ENCODE data around the gene CARNS1.

Gene CARNS1

DNA sequence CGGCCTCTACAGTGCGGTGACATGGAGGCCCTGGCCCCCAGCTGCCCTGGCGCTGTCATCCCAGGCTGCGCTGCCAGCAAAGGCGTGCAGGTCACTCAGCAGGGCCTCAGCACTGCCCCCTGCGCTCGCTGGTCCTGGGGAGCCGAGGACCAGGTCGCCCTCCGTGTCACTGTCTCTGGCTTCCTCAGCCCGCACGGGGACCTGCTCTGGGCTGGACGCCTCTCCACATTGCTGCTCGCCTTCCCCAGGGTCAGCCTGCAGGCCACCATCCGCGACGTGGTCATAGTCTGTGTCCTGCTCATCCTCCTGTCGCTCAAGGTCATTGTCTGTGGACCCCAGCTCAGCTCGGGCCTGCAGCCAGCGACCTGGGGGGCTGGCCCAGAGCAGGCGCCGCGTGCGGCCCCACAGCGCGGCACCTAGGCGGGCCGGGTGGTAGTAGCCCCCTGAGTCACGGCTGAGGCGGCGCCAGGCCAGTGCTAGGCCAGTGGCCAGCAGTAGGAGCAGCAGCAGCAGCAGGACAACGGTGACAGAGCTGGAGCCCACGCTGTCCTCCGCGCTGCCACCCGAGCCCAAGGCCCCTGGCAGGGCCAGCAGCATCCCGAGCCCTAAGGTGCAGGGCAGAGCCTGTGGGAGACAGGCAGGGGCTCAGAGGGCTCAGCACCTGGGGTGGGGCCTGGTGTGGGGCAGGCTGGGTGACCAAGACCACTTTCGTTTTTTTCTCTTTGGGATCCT, 20.4 kb downstream of the CARNS1 start:
- no peak for DNase-seq (ENCODE audit: low read depth)
- in situ Hi-C loops (cut with HindIII; ENCODE audit: low sequenced_read_pairs) = no loop called here
- TF ChIP-seq, protein P1, sequence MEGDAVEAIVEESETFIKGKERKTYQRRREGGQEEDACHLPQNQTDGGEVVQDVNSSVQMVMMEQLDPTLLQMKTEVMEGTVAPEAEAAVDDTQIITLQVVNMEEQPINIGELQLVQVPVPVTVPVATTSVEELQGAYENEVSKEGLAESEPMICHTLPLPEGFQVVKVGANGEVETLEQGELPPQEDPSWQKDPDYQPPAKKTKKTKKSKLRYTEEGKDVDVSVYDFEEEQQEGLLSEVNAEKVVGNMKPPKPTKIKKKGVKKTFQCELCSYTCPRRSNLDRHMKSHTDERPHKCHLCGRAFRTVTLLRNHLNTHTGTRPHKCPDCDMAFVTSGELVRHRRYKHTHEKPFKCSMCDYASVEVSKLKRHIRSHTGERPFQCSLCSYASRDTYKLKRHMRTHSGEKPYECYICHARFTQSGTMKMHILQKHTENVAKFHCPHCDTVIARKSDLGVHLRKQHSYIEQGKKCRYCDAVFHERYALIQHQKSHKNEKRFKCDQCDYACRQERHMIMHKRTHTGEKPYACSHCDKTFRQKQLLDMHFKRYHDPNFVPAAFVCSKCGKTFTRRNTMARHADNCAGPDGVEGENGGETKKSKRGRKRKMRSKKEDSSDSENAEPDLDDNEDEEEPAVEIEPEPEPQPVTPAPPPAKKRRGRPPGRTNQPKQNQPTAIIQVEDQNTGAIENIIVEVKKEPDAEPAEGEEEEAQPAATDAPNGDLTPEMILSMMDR (IDR thresholded peaks at IDR 0.05; ENCODE audit: low read depth, low read length, missing control alignments) = no peak
- H3K4me3 ChIP-seq (ENCODE audit: low read depth, low read length) = no peak overlapping the region

DNA sequence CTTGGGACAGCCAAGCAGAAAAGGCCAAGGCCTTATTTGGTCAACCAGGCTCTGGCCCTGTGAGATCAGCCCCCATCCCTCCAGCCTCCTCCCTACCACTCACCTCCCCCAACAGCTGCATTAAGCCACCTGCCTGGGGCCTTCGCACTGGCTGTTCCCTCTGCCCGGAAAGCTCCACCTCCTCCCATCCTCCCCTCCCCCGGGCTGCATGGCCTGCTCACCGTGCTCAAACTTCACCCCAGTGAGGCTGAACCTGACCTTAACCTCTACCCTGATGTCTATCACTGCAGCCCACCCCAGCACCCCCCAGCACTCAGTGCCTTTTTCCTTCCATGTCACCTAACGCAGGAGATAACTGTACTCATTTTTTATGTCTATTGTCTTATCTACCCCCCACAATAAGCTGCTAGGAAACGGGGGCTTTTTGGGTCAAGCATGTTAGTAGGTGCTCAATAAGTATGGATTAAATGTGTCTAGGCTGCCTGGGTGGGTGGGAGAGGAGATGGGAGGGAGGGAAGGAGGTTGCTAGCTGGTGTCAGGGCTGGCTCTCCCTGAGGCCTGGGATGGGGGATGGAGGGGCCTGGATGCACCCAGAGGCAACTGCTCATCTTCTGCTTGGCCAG, 21.1 kb downstream of the CARNS1 start:
- H3K4me3 ChIP-seq (ENCODE audit: low read depth, low read length) = no peak overlapping the region
- TF ChIP-seq, protein P1 (IDR thresholded peaks at IDR 0.05; ENCODE audit: low read depth, low read length, missing control alignments) = no peak
- no peak for DNase-seq (ENCODE audit: low read depth)
- in situ Hi-C loops (cut with HindIII; ENCODE audit: low sequenced_read_pairs) = no loop called here

DNA sequence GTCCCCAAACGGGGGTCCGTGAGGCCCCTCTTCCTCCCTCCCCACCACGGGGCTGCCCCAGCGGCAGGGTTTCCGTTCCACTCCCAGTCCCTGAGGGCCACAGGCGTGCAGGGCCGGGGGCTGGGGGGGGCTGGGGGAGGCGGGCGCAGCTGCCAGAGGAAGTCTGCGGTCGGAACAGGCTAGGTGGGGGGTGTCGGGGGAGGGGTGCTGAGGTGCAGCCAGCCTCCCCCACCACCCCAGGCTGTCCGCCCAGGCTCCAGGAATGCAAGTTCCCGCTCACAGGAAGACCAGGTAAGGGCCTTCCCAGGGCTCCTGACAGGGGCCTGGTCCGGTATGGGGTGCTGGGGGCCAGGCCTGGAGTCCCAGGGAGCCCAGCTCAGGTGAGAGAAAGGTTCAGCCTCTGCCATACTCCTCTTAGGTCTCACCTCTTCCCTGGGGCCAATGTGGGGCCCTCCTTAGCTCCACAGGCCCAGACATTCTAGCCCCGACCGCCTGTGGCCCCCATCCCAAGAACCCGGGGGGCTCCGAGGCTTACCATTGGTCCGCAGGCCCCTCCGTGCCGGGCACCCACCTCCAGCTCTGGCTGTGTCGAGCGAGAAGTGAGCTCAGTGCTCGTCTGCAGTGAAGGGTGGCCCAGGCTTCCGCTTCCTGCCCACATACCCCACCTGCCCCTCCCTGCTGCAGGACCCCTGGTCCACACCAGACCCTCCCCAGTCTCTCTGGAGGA, 21.8 kb downstream of the CARNS1 start, which contains the start of gene PTPRCAP:
Gene PTPRCAP (minus strand): TSS at position 601 of the 727 bp plus-strand sequence. CDS start 63 bp downstream, at position 538.
- no peak within 1 kb of the TSS for H3K4me3 ChIP-seq (ENCODE audit: low read depth, low read length)
- TF ChIP-seq, protein P1 (IDR thresholded peaks at IDR 0.05; ENCODE audit: low read depth, low read length, missing control alignments) = no peak
- in situ Hi-C loops (cut with HindIII; ENCODE audit: low sequenced_read_pairs) = no loop called here
- DNase-seq (ENCODE audit: low read depth) = no peak

DNA sequence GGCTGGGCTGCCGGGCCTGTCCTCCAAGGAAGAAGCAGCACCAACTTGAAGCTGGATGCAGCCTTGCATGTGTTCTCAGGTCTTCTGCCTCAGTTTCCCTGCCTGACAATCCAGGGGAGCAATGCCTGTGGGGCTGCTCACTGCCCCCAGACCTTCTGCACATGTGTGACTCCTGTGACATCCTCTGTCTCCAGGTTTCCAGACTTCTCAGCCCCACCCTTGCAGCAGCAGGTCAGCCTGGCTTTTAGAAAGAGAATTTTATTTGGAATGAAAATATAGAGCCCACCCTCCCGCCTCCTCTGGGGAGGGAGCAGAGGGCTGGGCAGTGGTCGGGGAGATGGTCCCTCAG, 22.3 kb downstream of the CARNS1 start:
- TF ChIP-seq, protein P1 (IDR thresholded peaks at IDR 0.05; ENCODE audit: low read depth, low read length, missing control alignments) = no peak
- in situ Hi-C loops (cut with HindIII; ENCODE audit: low sequenced_read_pairs) = no loop called here
- H3K4me3 ChIP-seq (ENCODE audit: low read depth, low read length) = no peak overlapping the region

DNA sequence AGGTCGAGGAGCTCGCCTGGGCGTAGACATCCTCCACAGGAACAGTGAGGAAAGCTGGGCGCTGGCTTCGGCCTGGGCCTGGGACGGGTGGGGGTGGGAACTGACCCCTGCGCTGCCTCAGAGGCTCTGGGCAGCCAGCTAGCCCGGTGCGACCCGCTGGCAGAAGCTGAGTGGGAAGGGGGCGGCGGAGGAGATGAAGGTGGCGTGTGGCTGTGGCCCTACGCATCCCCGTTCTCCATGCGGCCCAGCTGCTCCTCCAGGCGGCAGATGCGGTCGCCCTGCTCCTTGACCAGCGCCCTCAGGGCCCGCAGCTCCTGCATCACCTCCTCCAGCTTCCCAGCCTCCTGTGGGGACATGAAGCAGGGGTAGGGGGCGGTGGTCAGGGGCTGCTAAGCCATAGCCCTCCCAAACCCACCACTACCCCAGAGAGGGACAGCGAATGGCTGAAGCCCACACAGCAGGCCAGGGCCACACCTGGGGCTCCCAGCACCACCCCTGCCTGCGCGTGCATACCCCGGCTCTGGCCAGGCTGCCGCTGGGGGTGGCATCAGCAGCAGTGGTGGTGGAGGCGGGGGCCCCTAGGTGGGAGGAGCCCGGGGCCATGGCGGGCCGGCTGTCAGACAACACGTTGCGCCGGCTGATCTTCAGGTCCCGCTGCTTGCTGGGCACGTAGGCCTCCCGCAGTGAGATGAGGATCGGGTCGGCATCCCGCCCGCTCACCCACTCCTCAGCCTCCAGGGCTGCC, 22.9 kb downstream of the CARNS1 start:
- in situ Hi-C loops (cut with HindIII; ENCODE audit: low sequenced_read_pairs) = no loop called here
- DNase-seq (ENCODE audit: low read depth) = no peak
- TF ChIP-seq, protein P1 (IDR thresholded peaks at IDR 0.05; ENCODE audit: low read depth, low read length, missing control alignments) = no peak
- no peak overlapping the region for H3K4me3 ChIP-seq (ENCODE audit: low read depth, low read length)

More for the DNA sequence above, 22.3 kb downstream of the CARNS1 start:
- no peak for DNase-seq (ENCODE audit: low read depth)

Data from astrocyte of the cerebellum (primary cell).